Fibroblast of peridontal ligament (primary cell): ENCODE measurements around the gene SIL1.
"Not testable (repeated sequence)": the region's sequence is repeated elsewhere in the genome, so short reads cannot be mapped to it uniquely, and the experiment has no call there.

Source experiments
- DNase-seq: peaks from one replicate; pipeline ENCODE4 v3.0.0-alpha.2; 2010; ENCODE audit errors: extremely low read depth

The SIL1 gene

DNA sequence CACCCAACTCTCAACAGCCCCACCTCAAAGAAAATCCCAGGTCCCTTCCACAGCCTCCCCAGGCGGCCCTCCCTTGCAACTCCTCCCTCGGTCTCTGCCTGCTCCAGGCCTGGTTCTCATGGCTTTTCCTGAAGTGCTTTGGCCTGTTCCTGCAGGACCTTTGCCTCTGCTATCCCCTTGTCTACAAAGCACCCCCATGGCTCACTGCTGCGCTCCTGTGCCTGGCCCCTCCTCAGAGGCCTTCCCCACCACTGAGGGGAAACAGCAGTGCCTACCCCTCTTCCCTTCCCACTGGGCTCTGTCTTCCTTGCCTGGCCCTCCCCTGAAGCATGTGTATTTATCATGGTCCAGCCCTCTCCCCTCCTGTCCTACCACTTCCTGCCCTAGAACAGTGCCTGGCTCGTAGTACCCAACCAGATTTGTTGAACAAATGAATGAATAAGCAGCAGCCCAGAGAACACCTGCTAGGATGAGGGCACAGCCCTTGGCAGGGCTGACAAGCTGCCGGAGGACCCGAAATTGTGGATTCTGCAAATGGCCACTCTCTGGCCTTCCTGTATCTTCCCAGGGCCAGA is 254.5 kb downstream of the SIL1 start:
- no peak for DNase-seq

DNA sequence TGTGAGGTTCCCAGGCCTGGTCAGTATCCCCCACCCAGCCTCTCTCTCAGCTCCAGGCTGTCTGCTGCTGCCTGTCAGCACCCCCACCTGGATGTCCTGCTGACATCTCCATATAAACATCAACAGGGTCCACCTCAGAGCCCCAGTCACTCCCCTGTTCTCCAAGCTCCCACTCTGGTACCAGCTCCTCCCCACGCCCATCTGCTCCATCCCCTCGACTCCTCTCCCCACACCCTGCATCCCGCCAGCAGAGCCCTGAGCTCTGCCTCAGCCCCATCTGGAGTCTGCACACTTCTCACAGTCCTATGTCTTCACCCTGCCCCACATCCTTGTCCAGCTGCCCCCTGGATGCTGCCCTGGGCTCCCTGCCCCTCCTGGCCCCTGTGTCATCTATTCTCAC is 255.3 kb downstream of the SIL1 start:
- DNase-seq, result no peak

DNA sequence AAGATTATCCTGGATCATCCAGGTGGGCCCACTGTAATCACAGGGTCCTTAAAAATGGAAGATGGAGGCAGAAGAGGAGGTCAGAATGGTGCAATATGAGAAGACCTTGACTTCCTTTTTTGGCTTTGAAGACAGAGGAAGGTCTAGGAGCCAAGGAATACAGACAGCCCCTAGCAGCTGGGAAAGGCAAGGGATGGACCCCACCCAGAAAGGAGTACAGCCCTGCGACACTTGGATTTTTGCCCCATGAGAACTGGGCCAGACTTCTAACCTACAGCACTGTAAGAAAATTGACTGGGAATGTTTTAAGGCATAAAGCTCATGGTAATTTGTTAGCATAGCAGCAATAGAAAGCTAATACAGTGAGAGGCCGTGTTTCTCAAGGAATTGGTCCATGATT is 256.1 kb downstream of the SIL1 start:
- no peak for DNase-seq

GRCh38 chr5:138938526-138938925 is 259.6 kb downstream of the SIL1 start:
- peak; percentile 8 for DNase-seq

DNA sequence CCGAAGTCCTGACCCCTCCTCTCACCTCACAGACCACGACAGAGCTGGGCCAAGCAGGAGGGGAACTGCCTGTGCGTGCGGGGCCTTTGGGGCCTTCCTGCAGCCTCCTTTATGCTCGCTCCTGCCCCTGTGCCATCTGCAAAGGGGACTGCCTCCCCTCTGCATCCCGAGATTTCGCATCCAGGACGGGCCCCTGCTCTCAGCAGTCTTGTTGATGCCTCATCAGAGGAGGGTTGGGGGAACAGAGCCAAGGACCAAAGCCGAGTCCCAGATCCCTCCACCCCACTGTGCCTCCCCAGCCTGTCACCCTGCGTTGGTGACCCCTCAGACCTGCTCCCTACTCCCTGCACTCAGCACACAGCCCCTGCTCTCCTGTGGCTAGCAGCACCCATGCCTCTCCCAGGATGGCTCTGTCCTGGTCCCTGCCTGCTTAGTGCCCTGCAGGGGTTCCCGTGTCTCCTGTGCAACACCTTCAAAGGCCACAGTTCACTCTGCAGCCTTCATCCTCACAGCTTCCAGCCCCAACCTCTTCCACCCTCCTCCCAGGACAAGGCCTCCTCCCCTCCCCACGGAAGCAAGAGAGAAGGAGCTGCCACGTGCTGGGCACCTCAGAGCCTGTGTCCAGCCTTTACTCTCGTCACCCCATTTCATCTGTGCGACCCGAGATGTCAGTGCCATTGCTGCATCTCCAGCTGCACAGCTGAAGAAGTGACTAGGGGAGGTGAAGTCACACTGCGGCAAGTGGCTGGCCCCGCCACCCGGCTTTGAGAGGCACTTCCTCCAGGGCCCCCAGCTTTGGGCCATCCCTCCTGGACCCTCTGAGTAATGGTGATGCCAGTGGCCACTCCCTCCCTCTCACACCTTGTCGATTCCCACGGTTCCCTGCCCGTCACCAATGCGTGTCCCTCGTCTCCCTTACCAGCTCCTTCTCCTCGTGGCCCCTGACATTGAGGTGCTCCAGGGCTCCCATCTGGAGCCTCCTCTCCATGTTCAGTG is 260.5 kb downstream of the SIL1 start:
- no peak for DNase-seq

- no peak for DNase-seq
Observed at GRCh38 chr5:138936968-138937345, 261.2 kb downstream of the SIL1 start.

- DNase-seq, result no peak
Observed at GRCh38 chr5:138936225-138936967, 261.8 kb downstream of the SIL1 start.

DNA sequence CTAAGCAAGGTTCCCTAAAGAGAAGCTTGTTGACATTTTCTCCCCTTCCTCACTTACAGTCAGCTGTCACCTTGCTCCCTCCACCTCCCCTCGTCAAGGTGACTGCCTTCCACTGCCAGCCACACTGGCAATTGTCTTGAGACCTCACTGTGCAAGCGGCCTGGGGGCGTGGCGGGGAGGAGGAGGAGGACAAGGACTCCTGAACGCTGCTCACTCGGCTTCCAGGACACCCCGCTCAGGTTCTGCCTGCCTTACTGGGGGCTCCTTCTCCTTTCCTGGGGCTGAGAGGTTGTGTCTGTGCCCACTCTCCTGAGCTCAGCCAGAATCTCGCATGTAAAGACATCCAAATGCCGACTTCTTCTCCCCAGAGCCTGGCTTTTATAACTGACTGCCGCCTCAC is 262.7 kb downstream of the SIL1 start:
- DNase-seq, result no peak

DNA sequence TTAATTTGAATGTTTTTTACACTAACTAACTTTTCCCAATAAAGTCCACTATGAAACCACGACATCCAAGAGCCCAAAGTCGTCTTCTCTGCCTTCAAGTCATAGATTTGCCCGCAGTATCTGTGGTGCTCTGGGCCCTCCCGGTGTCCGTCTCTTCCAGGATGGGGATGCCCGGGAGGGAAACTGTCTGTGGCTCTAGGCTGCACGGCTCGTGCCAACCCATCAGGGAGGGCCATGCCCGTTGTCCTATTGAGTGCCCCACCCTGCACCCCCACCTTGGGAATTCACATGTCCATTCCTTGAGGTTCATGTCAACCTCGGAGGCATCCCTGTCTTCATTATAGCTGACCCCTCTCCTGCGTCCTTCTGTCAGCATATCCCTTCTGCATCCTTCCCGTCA is 263.2 kb downstream of the SIL1 start:
- no peak for DNase-seq

- DNase-seq, result no peak
Observed at GRCh38 chr5:138933522-138934290, 264.5 kb downstream of the SIL1 start.

GRCh38 chr5:138932171-138932810 is 265.9 kb downstream of the SIL1 start:
- no peak for DNase-seq

DNA sequence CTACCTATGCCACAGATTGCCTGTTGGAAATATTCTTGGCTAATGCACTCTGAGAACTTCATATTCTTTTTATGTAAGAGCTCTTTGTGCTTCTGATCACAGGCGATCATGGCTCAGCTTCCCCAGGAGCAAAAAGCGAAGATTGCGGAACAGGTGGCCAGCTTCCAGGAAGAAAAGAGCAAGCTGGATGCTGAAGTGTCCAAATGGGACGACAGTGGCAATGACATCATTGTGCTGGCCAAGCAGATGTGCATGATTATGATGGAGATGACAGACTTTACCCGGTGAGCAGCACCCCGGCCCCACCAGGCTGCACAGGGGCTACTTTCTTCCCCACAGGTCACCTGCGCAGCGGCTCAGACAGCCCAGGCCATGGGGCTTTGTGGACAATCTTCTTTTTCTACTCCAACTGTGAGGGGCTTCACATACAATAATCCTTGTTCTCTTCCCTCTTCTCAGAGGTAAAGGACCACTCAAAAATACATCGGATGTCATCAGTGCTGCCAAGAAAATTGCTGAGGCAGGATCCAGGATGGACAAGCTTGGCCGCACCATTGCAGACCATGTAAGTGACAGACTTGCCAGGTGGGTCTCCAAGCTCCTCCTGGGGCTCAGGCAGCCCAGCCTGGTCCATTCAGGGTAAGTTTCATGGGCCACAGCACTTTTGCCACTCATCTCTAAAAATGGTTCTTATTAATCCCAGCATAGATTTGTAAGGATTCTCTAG is 267.6 kb downstream of the SIL1 start:
- no peak for DNase-seq

GRCh38 chr5:138929571-138929955 is 268.6 kb downstream of the SIL1 start:
- no peak for DNase-seq

- no peak for DNase-seq
Observed at GRCh38 chr5:138927979-138928378, 270.2 kb downstream of the SIL1 start.

DNA sequence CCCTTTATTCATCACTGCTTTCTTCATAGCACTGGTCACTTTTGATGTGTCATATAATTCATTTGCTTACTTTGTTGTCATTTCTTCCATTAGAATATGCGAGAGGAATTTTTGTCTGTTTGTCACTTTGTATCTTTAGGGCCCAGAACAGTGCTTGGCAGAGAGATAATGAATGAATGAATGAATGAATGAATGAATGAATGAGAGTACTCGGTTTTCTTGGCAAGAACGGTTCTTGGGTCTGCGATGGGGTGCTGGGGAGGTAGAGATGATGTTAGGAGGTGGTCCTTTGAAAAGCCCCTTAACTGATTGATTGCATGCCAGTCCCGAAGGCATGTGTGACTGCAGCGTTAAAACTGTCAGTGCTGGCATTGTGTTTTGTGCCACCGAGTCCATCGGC is 270.6 kb downstream of the SIL1 start:
- no peak for DNase-seq

DNA sequence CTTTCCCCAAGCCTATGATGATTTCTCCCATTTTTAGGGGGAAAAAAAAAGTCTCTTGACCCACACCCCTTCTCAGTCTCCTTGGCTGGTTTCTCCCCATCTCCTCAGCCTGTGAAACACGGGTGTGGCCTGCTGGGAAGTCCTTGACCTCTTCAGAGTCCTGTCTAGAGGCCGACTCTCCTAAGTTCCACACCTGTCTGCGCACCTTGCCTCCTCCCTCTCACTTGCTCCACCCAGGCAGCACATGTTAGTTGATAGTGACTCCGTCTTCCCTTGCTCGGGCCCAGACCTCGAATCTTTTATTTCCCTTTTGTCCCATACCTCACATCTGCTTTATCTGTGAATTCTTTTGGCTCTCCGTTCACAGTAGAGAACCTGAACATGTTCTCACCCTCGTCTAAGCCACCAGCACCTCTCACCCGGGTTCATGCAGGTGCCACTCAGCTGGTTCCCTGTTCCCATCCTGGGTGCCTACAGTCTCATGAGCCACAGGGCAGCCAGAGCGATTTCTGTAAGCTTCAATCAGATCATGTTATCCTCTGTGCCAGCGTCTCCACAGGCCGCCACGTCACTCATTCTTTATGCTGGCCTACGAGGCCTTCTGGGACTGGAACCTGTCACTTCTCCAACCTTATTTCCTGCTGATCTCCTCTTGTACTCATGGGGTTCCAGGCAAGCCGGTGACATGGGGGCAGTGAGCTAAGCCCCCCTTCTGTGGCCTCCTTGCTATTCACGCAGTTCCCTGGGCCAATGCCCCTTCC is 271.3 kb downstream of the SIL1 start:
- no peak for DNase-seq

DNA sequence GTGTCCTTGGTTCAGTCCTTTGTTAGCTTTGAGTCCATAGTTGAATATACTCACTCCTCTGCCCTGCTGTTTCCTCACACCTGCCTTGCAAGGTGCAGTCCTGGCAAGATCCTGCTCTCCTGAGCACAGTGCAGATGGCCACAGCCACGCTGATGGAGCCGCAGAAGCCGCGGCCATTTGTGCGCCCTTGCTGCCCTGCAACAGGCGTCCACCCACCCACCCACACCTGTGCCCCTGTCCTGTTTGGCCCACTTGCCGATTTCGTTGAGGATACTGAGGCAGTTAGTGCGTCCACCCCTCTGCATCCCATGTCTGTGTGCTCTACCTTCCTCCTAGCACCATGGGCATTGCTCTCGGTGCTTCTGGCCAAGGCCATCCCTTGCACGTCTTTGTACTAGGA is 271.9 kb downstream of the SIL1 start:
- DNase-seq, result no peak

GRCh38 chr5:138925090-138925635 is 273.0 kb downstream of the SIL1 start:
- no peak for DNase-seq

- DNase-seq, result no peak
Observed at GRCh38 chr5:138922494-138922893, 275.7 kb downstream of the SIL1 start.

- not testable (repeated sequence) for DNase-seq
Observed at GRCh38 chr5:138921362-138921761, 276.8 kb downstream of the SIL1 start.
